HG02885 (cell line): ENCODE measurements around the gene PDIA6.

ENCODE experiments used
- ATAC-seq: cut with Tn5 transposase; IDR thresholded peaks from one replicate; pipeline ENCODE4 v1.9.1; 2021; ENCODE audit warnings: mild to moderate bottlenecking; ENCODE audit not compliant: unreplicated experiment, poor library complexity

The PDIA6 gene

GRCh38 chr2:10765914-10766313 lies 46.7 kb downstream of the PDIA6 start:
- ATAC-seq, result no peak

GRCh38 chr2:10765461-10765860 lies 47.1 kb downstream of the PDIA6 start:
- ATAC-seq, result no peak

- ATAC-seq, result no peak
Measured at GRCh38 chr2:10764896-10765295, 47.7 kb downstream of the PDIA6 start.

DNA sequence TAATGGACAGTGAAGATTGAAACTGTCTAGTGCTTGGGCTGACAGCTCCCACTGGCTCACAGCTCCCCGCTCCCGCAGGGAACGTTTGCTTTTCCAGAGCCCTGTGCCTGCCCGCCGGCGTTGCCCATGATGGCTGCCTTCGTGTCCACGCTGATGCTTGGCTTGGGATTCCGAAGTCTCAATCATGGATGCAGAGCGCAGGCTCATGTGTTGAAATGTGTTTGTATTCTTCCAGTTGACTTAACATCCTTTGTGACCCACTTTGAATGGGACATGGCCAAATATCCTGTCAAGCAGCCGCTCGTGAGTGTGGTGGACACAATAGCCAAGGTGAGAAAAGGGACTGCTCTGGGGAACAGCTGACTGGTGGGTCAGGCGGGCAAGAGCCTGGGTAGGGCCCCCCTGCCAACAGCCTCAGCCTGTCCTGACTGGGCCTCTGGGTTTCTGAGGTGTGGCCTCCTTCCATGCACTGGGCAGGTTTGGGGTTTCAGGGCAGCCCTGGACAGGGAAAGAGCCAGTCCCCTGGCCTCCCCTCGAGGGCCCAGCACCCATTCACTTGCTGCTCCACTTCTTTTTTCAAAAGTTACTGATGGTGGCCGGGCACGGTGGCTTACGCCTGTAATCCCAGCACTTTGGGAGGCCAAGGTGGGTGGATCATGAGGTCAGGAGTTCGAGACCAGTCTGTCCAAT lies 48.3 kb downstream of the PDIA6 start:
- no peak for ATAC-seq

GRCh38 chr2:10763461-10763800 lies 49.2 kb downstream of the PDIA6 start:
- ATAC-seq, result no peak

DNA sequence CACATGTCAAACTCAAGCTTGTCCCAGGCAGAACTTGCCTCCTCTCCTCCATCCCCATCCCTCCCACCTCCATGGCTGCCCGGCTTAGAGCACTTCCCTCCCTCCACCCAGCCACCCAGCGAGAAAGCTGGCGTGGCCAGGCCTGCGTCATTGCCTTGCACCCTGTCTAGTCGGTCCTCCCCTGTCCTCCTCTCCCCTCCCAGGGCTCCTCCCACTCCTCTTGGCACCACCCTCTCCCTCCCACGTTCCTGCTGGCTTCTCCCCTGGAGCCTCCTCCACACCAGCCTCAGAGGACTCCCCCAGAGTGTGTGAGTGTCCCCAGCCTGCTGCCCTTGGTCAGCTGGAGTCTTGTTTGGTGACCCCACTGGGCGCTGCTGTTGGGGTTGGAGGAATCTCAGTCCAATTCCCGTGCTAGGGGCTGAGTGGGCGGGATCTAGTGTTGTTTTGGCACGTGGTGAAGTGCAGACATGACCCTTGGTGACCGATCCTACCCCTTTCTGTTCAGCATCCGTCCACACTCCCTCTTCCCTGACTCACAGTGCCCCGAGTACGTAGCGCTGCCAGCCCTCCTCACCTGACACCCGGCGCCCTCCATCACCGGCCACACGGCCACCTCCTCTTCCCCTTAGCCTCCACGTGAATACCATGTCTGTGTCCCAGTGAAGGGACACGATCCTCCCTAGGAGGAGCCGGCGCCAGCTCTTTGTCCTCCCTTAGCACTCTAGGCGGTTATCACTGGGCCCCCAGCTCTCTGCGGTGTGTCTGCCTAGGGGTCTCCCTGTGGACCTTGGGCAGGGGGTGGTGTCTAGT lies 49.7 kb downstream of the PDIA6 start:
- ATAC-seq, result no peak

DNA sequence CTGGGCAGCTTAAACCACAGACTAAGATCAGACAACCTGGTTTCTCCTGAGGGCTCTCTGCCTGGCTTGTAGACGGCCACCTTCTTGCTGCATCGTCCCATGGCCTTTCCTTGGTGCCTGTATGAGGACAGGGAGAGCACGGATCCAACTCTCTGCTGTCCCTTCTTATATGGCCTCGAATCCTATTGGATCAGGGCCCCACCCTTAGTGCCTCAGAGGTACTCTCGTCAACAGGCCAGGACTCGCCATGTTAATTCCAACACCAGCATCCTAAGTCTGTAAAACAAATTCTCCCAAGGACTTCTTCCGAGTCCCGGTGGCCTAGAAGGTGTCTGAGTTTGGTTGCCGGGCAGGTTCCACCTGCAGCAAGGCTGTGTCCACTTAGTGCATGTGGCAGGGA lies 51.0 kb downstream of the PDIA6 start:
- no peak for ATAC-seq

GRCh38 chr2:10760794-10761504 lies 51.6 kb downstream of the PDIA6 start:
- no peak for ATAC-seq

GRCh38 chr2:10759151-10759714 lies 53.4 kb downstream of the PDIA6 start:
- ATAC-seq, result no peak

DNA sequence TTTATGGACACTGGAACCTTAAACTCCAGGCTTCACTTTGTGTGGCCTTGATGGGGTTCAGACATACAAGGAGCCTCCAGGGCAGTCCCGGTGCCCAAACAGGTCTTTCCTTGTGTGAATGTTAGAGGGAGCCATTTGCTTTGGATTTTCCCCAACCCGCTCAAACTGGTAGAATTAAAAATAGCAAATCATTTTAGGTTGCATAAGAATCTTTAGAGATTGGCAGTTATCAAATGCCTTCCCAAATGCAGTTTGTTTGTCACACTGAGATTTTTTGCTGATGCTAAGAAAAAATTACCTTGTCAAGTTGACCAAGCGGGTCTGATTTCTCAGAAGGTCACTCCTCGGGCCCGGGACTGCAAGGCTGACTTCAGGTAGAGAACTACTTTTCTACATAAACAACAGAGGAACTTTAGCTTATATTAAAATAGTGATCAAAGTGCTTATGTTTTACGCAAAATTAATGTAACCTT lies 54.7 kb downstream of the PDIA6 start:
- no peak for ATAC-seq

DNA sequence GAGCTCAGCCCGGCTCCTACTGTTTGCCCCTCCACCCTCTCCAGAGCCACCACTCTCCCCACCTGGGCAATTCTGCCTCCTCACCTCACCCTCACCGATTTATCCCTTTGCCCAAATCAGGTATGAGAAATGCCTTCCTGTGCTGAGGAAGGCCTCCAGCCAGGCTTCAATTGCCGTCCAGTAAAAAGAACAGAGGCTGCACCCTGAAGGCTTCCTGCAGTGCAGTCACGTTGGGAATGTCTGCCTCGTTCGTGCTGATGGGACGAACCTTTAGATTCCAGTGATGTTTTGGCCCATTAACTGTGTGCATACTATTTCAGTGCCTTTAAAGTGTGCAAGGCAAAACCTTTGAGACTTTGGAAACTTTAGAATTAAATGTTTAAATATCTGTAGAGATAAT lies 57.0 kb downstream of the PDIA6 start:
- no peak for ATAC-seq

DNA sequence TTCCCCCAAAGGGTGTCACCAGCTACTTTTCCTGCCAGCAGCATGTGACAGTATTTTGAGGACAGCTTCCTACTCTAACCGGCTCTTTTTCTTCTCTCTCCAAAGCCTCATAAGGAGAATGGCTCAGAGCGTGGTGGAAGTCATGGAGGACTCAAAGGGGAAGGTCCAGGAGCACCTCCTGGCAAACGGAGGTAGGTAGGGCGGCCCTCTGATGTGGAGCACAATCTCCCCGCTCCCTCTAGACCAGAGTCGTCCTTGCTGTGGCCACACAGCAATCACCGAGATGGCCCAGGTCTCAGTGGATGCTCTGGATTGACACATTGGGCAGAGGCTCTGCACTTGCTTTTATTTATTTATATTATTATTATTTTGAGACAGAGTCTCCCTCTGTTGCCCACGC lies 58.7 kb downstream of the PDIA6 start:
- ATAC-seq, result no peak

GRCh38 chr2:10753156-10753555 lies 59.4 kb downstream of the PDIA6 start:
- ATAC-seq, result no peak

GRCh38 chr2:10752236-10752635 lies 60.3 kb downstream of the PDIA6 start:
- ATAC-seq, result no peak

DNA sequence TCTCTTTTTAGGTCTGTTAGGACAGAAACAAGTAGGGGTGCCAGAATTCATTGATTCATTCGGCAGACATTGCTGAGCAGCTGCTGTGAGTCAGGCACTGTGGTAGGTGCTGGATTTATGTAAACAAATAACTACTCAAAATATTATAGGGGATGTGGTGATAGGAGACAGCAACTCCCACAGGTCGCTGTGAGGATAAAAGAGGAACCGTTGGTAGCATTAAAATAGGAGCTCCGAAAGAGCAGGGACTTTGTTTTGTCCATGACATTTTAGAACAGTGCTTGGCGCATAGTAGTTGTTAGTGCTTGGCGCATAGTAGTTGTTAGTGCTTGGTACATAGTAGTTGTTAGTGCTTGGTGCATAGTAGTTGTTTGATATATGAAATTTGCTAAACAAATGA lies 62.0 kb downstream of the PDIA6 start:
- no peak for ATAC-seq

DNA sequence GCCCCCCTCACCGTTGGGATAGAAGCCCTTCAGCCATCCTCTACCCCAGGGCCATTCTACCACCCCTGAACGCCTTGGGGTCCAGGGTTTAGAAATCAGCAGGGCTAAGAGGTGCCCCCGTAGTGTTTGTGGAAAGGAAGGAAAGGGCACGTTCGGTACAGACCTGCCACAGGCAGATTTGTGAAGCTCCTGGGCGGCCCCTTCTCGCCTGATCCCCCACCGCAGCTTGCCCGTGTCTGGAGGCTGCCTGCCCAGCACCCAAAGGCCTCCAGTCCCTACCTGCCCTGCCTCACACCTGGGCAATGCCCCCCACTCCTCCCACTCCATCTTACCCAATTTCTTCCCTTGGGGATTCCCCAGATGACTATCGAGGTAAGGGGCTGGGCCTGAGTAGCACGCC lies 69.9 kb downstream of the PDIA6 start:
- ATAC-seq, result no peak

GRCh38 chr2:10741139-10741538 lies 71.4 kb downstream of the PDIA6 start:
- ATAC-seq, result no peak

DNA sequence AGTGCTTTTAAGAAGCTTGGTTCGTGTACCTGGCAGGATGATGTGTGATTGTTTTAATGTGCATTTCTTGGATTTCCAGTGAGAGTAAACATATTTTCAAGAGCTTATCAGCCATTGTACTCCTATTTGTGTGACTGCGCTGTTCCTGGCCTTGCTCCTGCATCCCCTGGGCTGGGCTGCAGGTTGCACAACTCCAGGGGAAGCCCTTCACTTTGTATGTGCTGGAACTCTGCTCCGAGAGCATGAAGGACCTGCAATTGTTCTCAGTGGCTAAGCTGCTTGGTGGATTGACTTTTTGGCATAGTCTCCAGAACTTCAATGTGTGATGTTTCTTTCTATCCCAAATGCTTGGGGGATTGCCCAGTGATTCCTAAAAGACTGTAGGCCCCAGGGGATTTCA lies 72.4 kb downstream of the PDIA6 start:
- ATAC-seq, result no peak

GRCh38 chr2:10738192-10738591 lies 74.4 kb downstream of the PDIA6 start:
- ATAC-seq, result no peak

DNA sequence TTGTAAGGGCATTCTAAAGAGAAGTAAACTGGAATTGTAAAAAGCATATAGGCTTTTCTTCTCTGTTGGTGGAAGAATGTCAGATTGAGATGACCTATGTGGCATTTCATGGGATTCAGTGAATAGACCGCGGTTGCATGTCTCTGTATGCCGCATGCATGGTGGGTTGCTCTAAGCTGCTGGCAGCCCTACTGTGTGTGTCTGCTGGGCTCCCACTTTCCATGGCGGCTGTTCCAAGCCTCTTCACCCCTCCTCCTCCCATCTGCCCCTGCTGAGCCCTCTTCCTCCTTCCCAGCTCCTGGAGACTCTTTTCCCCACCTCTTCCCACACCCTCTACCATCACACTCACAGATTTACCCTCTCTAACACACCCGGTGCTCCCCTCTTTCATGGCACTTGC lies 78.6 kb downstream of the PDIA6 start:
- no peak for ATAC-seq

GRCh38 chr2:10733566-10733925 lies 79.0 kb downstream of the PDIA6 start:
- ATAC-seq, result no peak
